ENCODE results near the gene ZNF512. TPM values are rescaled to one million over a fixed set of nuclear protein-coding genes. Genes with fewer than 3 reads are reported as not detected.
A peak's percentile ranks its signal among the peaks of the same experiment; 100 is the strongest.
"Not testable (repeated sequence)": the region's sequence is repeated elsewhere in the genome, so short reads cannot be mapped to it uniquely, and the experiment has no call there.

ZNF512 gene
- total RNA-seq, 1 experiment from 2014 or later: 38.9 TPM

- H3K4me1 Mint-ChIP-seq (ENCODE audit: low read depth, unreplicated experiment): peaks cover 14% of the 10 kb centered on the region
- CTCF ChIA-PET: interaction anchor here (0.7 kb wide), 1 partner anchor 151 kb away, joined by 3 read pairs; no protein-coding TSS in a partner anchor
- TF ChIP-seq, protein P1, sequence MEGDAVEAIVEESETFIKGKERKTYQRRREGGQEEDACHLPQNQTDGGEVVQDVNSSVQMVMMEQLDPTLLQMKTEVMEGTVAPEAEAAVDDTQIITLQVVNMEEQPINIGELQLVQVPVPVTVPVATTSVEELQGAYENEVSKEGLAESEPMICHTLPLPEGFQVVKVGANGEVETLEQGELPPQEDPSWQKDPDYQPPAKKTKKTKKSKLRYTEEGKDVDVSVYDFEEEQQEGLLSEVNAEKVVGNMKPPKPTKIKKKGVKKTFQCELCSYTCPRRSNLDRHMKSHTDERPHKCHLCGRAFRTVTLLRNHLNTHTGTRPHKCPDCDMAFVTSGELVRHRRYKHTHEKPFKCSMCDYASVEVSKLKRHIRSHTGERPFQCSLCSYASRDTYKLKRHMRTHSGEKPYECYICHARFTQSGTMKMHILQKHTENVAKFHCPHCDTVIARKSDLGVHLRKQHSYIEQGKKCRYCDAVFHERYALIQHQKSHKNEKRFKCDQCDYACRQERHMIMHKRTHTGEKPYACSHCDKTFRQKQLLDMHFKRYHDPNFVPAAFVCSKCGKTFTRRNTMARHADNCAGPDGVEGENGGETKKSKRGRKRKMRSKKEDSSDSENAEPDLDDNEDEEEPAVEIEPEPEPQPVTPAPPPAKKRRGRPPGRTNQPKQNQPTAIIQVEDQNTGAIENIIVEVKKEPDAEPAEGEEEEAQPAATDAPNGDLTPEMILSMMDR (IDR thresholded peaks at IDR 0.05; ENCODE audit: insufficient read depth in 1 of 2, low read depth in 1 of 2, low read length in 1 of 2, severe bottlenecking in 1 of 2, unreplicated experiment in 1 of 2): no peak
- no peak overlapping the region for H3K27ac Mint-ChIP-seq (ENCODE audit: unreplicated experiment)
- intact Hi-C loops (cut with micrococcal nuclease; ENCODE audit: unreplicated experiment): no loop called here
- no peak overlapping the region for H3K4me3 Mint-ChIP-seq (ENCODE audit: unreplicated experiment)
- H3K27me3 Mint-ChIP-seq (ENCODE audit: insufficient read depth, unreplicated experiment): no peaks in the 10 kb centered on the region
- H3K36me3 Mint-ChIP-seq (ENCODE audit: insufficient read depth, unreplicated experiment): peaks cover 39% of the 10 kb centered on the region
- no peaks in the 10 kb centered on the region for H3K27me3 ChIP-seq (replicated peaks; ENCODE audit: control insufficient read depth, insufficient read depth, low read length)
- H3K4me3 ChIP-seq (ENCODE audit: low read depth, low read length): no peak overlapping the region
- no TSS peak for BruUV-seq (replicated peaks)
- H3K4me1 ChIP-seq: no peaks in the 10 kb centered on the region
- POLR2A ChIA-PET: no interaction called here
- peaks cover 34% of the 10 kb centered on the region for H3K9me3 Mint-ChIP-seq (ENCODE audit: unreplicated experiment)
- peaks cover 7% of the 10 kb centered on the region; the same call in 1 of the 2 replicates for H3K9me3 ChIP-seq
- no peaks in the 10 kb centered on the region for H3K36me3 ChIP-seq (ENCODE audit: control insufficient read depth, insufficient read depth, low read length)
- DNase-seq: no peak
These were observed 10.4 kb downstream of the ZNF512 start for GRCh38 chr2:27593240-27593639.

DNA sequence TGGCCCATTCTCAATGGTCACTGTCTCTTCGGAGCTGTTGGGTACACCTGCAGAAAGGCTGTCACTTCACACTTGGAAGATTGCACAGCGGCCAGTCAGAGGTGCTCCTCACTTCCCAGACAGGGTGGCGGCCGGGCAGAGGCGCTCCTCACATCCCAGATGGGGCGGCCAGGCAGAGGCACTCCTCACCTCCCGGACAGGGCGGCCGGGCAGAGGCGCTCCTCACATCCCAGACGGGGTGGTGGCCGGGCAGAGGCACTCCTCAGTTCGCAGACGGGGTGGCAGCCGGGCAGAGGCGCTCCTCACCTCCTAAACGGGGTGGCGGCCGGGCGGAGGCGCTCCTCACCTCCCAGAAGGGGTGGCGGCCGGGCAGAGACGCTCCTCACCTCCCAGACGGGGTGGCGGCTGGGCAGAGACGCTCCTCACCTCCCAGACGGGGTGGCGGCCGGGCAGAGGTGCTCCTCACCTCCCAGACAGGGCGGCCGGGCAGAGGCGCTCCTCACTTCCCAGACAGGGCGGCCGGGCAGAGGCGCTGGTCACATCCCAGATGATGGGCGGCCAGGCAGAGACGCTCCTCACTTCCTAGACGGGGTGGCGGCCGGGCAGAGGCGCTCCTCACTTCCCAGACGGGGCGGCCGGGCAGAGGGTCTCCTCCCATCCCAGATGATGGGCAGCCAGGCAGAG is 11.3 kb downstream of the ZNF512 start:
- H3K4me3 ChIP-seq (ENCODE audit: low read depth, low read length); POLR2A ChIA-PET; H3K27me3 Mint-ChIP-seq (ENCODE audit: insufficient read depth, unreplicated experiment); H3K27me3 ChIP-seq (replicated peaks; ENCODE audit: control insufficient read depth, insufficient read depth, low read length); H3K4me1 ChIP-seq; BruUV-seq (replicated peaks); intact Hi-C loops (cut with micrococcal nuclease; ENCODE audit: unreplicated experiment); CTCF ChIA-PET; H3K9me3 ChIP-seq; DNase-seq; H3K27ac Mint-ChIP-seq (ENCODE audit: unreplicated experiment); H3K36me3 ChIP-seq (ENCODE audit: control insufficient read depth, insufficient read depth, low read length); H3K4me3 Mint-ChIP-seq (ENCODE audit: unreplicated experiment): not testable (repeated sequence)
- Mint-ChIP-seq H3K9me3 (ENCODE audit: unreplicated experiment) (peaks cover 34% of the 10 kb centered on the region), H3K36me3 (ENCODE audit: insufficient read depth, unreplicated experiment) (peaks cover 39% of the 10 kb centered on the region), H3K4me1 (ENCODE audit: low read depth, unreplicated experiment) (peaks cover 14% of the 10 kb centered on the region)

DNA sequence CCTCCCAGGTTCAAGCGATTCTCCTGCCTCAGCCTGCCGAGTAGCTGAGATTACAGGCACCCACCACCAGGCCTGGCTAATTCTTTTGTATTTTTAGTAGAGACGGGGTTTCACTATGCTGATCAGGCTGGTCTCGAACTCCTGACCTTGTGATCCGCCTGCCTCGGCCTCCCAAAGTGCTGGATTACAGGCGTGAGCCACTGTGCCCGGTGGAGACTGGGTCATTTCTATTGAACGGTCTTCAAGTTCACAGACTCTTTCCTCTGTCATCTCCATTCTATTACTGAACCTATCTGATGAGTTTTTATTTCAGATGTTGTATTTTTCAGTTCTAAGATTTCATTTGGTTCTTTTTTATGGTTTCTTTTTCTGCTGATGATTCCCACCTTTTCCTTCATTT is 12.6 kb downstream of the ZNF512 start:
- Mint-ChIP-seq H3K9me3 (ENCODE audit: unreplicated experiment) (peaks cover 34% of the 10 kb centered on the region), H3K4me1 (ENCODE audit: low read depth, unreplicated experiment) (peaks cover 14% of the 10 kb centered on the region), H3K36me3 (ENCODE audit: insufficient read depth, unreplicated experiment) (peaks cover 48% of the 10 kb centered on the region)
- H3K27me3 Mint-ChIP-seq (ENCODE audit: insufficient read depth, unreplicated experiment); H3K9me3 ChIP-seq; H3K4me3 ChIP-seq (ENCODE audit: low read depth, low read length); BruUV-seq (replicated peaks); POLR2A ChIA-PET; H3K36me3 ChIP-seq (ENCODE audit: control insufficient read depth, insufficient read depth, low read length); intact Hi-C loops (cut with micrococcal nuclease; ENCODE audit: unreplicated experiment); H3K4me3 Mint-ChIP-seq (ENCODE audit: unreplicated experiment); H3K27me3 ChIP-seq (replicated peaks; ENCODE audit: control insufficient read depth, insufficient read depth, low read length); DNase-seq; H3K4me1 ChIP-seq; H3K27ac Mint-ChIP-seq (ENCODE audit: unreplicated experiment); CTCF ChIA-PET: not testable (repeated sequence)

GRCh38 chr2:27596627-27597026 is 13.8 kb downstream of the ZNF512 start:
- Histone ChIP-seq H3K27me3 (replicated peaks; ENCODE audit: control insufficient read depth, insufficient read depth, low read length) (no peaks in the 10 kb centered on the region), H3K4me3 (ENCODE audit: low read depth, low read length) (no peak overlapping the region), H3K4me1 (no peaks in the 10 kb centered on the region), H3K9me3 (peaks cover 7% of the 10 kb centered on the region; the same call in 1 of the 2 replicates), H3K36me3 (ENCODE audit: control insufficient read depth, insufficient read depth, low read length) (no peaks in the 10 kb centered on the region; the same call in 1 of the 2 replicates)
- ChIA-PET CTCF (interaction anchor here (0.7 kb wide), 1 partner anchor 187 kb away, joined by 3 read pairs; the partner anchor contains the start of gene PPM1G), POLR2A (no interaction called here)
- peaks cover 14% of the 10 kb centered on the region for H3K4me1 Mint-ChIP-seq (ENCODE audit: low read depth, unreplicated experiment)
- TF ChIP-seq, protein P1 (IDR thresholded peaks at IDR 0.05; ENCODE audit: insufficient read depth in 1 of 2, low read depth in 1 of 2, low read length in 1 of 2, severe bottlenecking in 1 of 2, unreplicated experiment in 1 of 2): no peak
- no peak for DNase-seq
- no TSS peak for BruUV-seq (replicated peaks)
- H3K36me3 Mint-ChIP-seq (ENCODE audit: insufficient read depth, unreplicated experiment): peaks cover 60% of the 10 kb centered on the region
- peak overlapping the region; percentile 28 for H3K27ac Mint-ChIP-seq (ENCODE audit: unreplicated experiment)
- H3K27me3 Mint-ChIP-seq (ENCODE audit: insufficient read depth, unreplicated experiment): no peaks in the 10 kb centered on the region
- intact Hi-C loops (cut with micrococcal nuclease; ENCODE audit: unreplicated experiment): no loop called here
- H3K4me3 Mint-ChIP-seq (ENCODE audit: unreplicated experiment): no peak overlapping the region
- peaks cover 34% of the 10 kb centered on the region for H3K9me3 Mint-ChIP-seq (ENCODE audit: unreplicated experiment)

All from Caco-2 (cell line).